ENCODE measurements around the gene MSN.

The MSN gene

DNA sequence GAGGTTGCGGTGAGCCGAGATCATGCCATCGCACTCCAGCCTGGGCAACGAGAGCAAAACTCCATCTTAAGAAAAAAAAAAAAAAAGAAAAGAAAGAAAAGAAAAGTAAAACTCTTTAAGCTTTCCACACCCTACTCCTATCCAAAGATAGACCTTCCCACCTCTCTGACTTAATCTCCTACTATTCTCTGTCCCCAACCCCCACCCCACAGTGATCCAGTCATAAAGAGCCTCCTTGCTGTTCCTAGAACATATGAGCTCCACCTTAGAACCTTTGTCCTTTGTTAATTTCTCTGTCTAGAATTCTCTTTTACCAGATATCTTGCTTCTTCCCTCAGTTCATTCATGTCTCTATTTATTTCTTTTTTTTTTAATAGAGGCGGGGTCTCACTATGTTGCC is 30.1 kb upstream of the MSN start:
- H3K4me3 ChIP-seq (ENCODE audit: low read length): no peak overlapping the region
- H3K9me3 ChIP-seq (ENCODE audit: control insufficient read depth, insufficient read depth, low read length): no peaks in the 10 kb centered on the region
- H4K20me1 ChIP-seq (ENCODE audit: control insufficient read depth, insufficient read depth, low read depth, low read length): no peaks in the 10 kb centered on the region
- H3K27ac ChIP-seq (ENCODE audit: low read depth, low read length): no peak overlapping the region
- no peak overlapping the region for H3K4me2 ChIP-seq (ENCODE audit: low read length)
- TF ChIP-seq, protein P1, sequence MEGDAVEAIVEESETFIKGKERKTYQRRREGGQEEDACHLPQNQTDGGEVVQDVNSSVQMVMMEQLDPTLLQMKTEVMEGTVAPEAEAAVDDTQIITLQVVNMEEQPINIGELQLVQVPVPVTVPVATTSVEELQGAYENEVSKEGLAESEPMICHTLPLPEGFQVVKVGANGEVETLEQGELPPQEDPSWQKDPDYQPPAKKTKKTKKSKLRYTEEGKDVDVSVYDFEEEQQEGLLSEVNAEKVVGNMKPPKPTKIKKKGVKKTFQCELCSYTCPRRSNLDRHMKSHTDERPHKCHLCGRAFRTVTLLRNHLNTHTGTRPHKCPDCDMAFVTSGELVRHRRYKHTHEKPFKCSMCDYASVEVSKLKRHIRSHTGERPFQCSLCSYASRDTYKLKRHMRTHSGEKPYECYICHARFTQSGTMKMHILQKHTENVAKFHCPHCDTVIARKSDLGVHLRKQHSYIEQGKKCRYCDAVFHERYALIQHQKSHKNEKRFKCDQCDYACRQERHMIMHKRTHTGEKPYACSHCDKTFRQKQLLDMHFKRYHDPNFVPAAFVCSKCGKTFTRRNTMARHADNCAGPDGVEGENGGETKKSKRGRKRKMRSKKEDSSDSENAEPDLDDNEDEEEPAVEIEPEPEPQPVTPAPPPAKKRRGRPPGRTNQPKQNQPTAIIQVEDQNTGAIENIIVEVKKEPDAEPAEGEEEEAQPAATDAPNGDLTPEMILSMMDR (IDR thresholded peaks at IDR 0.05; ENCODE audit: low read depth, low read length, poor library complexity, severe bottlenecking): no peak
- no peak for TF ChIP-seq EZH2phosphoT487 (IDR thresholded peaks at IDR 0.05; ENCODE audit: borderline replicate concordance, low read length)
- H3K36me3 ChIP-seq (ENCODE audit: control insufficient read depth, low read length): no peaks in the 10 kb centered on the region
- H3K9me2 ChIP-seq (replicated peaks; ENCODE audit: control insufficient read depth, low read length): no peaks in the 10 kb centered on the region
- no peaks in the 10 kb centered on the region for H3K4me1 ChIP-seq (ENCODE audit: control insufficient read depth, low read length)
- no peaks in the 10 kb centered on the region for H3F3A ChIP-seq (ENCODE audit: control insufficient read depth, insufficient read depth)
- no peaks in the 10 kb centered on the region for H3K27me3 ChIP-seq (ENCODE audit: control insufficient read depth, low read length)
- no peaks in the 10 kb centered on the region for H3K79me2 ChIP-seq (ENCODE audit: control insufficient read depth, low read length)

GRCh38 chrX:65642914-65643491 is 24.5 kb upstream of the MSN start:
- Histone ChIP-seq H4K20me1 (ENCODE audit: control insufficient read depth, insufficient read depth, low read depth, low read length) (no peaks in the 10 kb centered on the region), H3F3A (ENCODE audit: control insufficient read depth, insufficient read depth) (no peaks in the 10 kb centered on the region), H3K4me3 (ENCODE audit: low read length) (no peak overlapping the region), H3K4me1 (ENCODE audit: control insufficient read depth, low read length) (no peaks in the 10 kb centered on the region), H3K27me3 (ENCODE audit: control insufficient read depth, low read length) (no peaks in the 10 kb centered on the region), H3K4me2 (ENCODE audit: low read length) (no peak overlapping the region), H3K79me2 (ENCODE audit: control insufficient read depth, low read length) (no peaks in the 10 kb centered on the region), H3K36me3 (ENCODE audit: control insufficient read depth, low read length) (no peaks in the 10 kb centered on the region), H3K9me3 (ENCODE audit: control insufficient read depth, insufficient read depth, low read length) (no peaks in the 10 kb centered on the region), H3K27ac (ENCODE audit: low read depth, low read length) (no peak overlapping the region), H3K9me2 (replicated peaks; ENCODE audit: control insufficient read depth, low read length) (no peaks in the 10 kb centered on the region)
- TF ChIP-seq EZH2phosphoT487 (IDR thresholded peaks at IDR 0.05; ENCODE audit: borderline replicate concordance, low read length): no peak
- TF ChIP-seq, protein P1 (IDR thresholded peaks at IDR 0.05; ENCODE audit: low read depth, low read length, poor library complexity, severe bottlenecking): no peak

GRCh38 chrX:65643531-65644052 is 23.9 kb upstream of the MSN start:
- Histone ChIP-seq H3K9me2 (replicated peaks; ENCODE audit: control insufficient read depth, low read length) (no peaks in the 10 kb centered on the region), H3K79me2 (ENCODE audit: control insufficient read depth, low read length) (no peaks in the 10 kb centered on the region), H3K9me3 (ENCODE audit: control insufficient read depth, insufficient read depth, low read length) (no peaks in the 10 kb centered on the region), H3K4me3 (ENCODE audit: low read length) (no peak overlapping the region), H4K20me1 (ENCODE audit: control insufficient read depth, insufficient read depth, low read depth, low read length) (no peaks in the 10 kb centered on the region), H3K36me3 (ENCODE audit: control insufficient read depth, low read length) (no peaks in the 10 kb centered on the region), H3K4me2 (ENCODE audit: low read length) (no peak overlapping the region), H3K4me1 (ENCODE audit: control insufficient read depth, low read length) (no peaks in the 10 kb centered on the region), H3K27ac (ENCODE audit: low read depth, low read length) (no peak overlapping the region), H3F3A (ENCODE audit: control insufficient read depth, insufficient read depth) (no peaks in the 10 kb centered on the region), H3K27me3 (ENCODE audit: control insufficient read depth, low read length) (no peaks in the 10 kb centered on the region)
- TF ChIP-seq, protein P1 (IDR thresholded peaks at IDR 0.05; ENCODE audit: low read depth, low read length, poor library complexity, severe bottlenecking): no peak

Data from DOHH2 (cell line).